Measurements from ENCODE around the gene MYORG.

DNA sequence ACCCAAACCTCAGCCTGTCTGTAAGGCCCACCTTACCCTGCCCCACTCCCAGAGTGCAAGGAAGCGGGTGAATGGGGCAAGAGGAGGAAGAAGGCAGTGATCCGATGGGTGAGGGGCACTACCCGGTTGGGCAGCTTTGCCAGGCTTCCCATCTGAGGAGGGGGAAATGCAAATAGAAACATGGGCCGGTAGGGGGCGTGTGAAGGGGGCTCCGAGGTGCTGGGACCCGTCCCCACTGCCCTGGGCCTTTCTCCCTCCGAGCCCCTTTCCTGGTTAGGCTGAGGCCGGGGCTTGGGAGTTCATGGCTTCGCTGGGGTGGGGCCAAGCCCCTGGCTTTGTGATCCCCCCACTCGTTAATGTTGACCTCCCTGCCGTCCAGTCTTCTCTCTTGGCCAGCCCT lies 23.6 kb upstream of the MYORG start:
- no peak for TF ChIP-seq EP300 (IDR thresholded peaks at IDR 0.05)
- TF ChIP-seq, protein P1, sequence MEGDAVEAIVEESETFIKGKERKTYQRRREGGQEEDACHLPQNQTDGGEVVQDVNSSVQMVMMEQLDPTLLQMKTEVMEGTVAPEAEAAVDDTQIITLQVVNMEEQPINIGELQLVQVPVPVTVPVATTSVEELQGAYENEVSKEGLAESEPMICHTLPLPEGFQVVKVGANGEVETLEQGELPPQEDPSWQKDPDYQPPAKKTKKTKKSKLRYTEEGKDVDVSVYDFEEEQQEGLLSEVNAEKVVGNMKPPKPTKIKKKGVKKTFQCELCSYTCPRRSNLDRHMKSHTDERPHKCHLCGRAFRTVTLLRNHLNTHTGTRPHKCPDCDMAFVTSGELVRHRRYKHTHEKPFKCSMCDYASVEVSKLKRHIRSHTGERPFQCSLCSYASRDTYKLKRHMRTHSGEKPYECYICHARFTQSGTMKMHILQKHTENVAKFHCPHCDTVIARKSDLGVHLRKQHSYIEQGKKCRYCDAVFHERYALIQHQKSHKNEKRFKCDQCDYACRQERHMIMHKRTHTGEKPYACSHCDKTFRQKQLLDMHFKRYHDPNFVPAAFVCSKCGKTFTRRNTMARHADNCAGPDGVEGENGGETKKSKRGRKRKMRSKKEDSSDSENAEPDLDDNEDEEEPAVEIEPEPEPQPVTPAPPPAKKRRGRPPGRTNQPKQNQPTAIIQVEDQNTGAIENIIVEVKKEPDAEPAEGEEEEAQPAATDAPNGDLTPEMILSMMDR (IDR thresholded peaks at IDR 0.05), result no peak
